Lower leg skin (tissue), 3 donors: Measurements from ENCODE around the gene TMPRSS9.

Experiments used
- CTCF ChIP-seq, 3 donors: fragments of 450-650 bp; IDR thresholded peaks; one replicate each; pipeline ENCODE4 v1.5.1; 2016; ENCODE audit warnings: antibody characterized with exemption in 3 of 3, mild to moderate bottlenecking in 3 of 3, moderate library complexity in 2 of 3
- POLR2A ChIP-seq, 2 donors: fragments of 450-650 bp; IDR thresholded peaks; one replicate each; pipeline ENCODE4 v1.6.1; 2016 to 2017; ENCODE audit warnings: antibody characterized with exemption in 2 of 2, mild to moderate bottlenecking in 1 of 2, moderate library complexity in 1 of 2

GRCh38 chr19:2339644-2340310, 20.3 kb upstream of the TMPRSS9 start:
- TF ChIP-seq CTCF (IDR thresholded peaks at IDR 0.05) (no peak), POLR2A (IDR thresholded peaks at IDR 0.05) (no peak)
